HG02678 (cell line): ENCODE measurements around the gene SLC5A2.
"Not testable (repeated sequence)": the region's sequence is repeated elsewhere in the genome, so short reads cannot be mapped to it uniquely, and the experiment has no call there.

Experiments used
- ATAC-seq: cut with Tn5 transposase; IDR thresholded peaks from one replicate; pipeline ENCODE4 v1.9.1; 2021; ENCODE audit warnings: mild to moderate bottlenecking, moderate library complexity; ENCODE audit not compliant: unreplicated experiment

Gene SLC5A2

DNA sequence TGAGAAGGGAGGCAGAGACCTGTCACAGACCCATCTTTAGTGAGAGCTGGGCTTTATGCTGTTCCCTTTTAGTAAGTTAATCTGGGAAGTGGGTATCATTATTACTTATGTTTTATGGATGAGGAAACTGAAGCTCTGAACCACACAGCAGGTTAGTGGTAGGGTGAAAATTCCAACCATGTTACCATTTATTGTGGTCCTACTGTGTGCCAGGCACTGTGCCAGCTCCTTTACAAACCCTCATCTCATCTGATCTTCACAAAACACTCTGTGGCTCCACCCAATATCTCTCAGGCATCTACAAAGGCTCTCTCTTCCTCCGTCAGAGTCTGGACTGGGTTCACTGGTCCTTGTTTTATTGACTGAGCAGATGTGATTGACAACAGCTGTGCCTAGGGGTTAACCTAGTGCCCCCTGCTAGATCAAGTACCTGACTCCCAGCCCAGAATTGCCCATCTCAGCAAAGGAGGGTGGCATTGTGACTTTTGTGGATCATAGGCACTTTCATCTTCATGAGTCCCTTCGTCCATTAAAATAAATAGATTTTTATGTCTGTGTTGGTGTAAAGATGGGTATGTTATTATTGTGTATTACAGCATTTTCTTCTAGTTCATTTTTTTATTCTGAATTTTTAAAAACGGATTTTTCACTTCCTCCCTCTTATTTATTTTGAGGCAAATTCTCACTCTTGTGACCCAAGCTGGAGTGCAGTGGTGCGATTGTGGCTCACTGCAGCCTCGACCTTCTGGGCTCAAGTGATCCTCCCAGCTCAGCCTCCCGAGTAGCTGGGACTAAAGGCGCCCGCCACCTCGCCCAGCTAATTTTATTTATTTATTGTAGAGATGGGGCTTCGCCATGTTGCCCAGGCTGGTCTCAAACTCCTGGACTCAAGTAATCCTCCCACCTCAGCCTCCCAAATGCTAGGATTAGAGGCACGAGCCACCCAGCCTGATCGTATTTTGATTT, 7.9 kb upstream of the SLC5A2 start:
- ATAC-seq: no peak

DNA sequence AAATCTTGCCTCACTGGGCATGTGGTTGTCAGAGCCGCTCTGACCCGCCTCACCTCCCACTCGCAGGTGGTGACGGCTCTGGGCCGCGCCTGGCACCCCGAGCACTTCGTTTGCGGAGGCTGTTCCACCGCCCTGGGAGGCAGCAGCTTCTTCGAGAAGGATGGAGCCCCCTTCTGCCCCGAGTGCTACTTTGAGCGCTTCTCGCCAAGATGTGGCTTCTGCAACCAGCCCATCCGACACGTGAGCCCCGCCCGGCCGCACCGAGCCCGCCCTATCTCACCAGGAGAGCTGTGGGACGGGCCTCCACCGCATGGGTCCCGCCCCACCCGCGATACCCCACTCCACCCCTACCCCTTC, 7.0 kb upstream of the SLC5A2 start:
- ATAC-seq: no peak

DNA sequence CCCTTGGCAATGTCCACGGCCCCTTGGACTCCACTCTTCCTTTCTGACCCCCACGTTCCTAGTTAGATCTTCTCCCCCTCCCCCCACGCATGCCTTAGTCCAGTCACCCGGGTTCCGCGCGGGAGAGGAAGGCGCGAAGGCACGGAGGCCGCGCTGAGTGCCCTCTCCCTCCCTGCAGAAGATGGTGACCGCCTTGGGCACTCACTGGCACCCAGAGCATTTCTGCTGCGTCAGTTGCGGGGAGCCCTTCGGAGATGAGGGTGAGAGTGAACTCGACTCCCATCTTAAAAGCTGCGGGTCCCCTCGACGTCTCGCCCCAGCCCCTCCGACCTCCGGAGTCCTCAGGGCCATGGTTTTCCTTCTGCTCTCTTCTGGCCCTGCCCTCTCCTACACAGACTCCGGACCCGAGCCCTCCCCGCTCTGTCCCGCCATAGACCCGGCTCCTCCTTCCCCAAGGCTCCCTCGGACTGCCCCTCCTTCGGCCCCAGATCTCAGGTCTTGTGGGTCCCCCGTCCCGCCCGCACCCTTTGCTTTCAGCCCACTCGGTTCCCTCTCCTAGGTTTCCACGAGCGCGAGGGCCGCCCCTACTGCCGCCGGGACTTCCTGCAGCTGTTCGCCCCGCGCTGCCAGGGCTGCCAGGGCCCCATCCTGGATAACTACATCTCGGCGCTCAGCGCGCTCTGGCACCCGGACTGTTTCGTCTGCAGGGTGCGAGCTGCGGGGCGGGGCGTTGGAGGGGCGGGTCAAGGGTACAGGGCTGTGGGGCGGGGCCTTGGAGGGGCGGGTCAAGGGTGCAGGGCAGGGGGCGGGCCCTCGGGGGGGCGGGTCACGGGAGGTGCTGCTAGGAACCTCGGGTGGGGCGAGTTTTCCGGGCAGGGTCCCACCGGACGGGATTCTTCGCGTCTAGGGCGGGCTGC, 6.4 kb upstream of the SLC5A2 start:
- peak; percentile 62 for ATAC-seq

DNA sequence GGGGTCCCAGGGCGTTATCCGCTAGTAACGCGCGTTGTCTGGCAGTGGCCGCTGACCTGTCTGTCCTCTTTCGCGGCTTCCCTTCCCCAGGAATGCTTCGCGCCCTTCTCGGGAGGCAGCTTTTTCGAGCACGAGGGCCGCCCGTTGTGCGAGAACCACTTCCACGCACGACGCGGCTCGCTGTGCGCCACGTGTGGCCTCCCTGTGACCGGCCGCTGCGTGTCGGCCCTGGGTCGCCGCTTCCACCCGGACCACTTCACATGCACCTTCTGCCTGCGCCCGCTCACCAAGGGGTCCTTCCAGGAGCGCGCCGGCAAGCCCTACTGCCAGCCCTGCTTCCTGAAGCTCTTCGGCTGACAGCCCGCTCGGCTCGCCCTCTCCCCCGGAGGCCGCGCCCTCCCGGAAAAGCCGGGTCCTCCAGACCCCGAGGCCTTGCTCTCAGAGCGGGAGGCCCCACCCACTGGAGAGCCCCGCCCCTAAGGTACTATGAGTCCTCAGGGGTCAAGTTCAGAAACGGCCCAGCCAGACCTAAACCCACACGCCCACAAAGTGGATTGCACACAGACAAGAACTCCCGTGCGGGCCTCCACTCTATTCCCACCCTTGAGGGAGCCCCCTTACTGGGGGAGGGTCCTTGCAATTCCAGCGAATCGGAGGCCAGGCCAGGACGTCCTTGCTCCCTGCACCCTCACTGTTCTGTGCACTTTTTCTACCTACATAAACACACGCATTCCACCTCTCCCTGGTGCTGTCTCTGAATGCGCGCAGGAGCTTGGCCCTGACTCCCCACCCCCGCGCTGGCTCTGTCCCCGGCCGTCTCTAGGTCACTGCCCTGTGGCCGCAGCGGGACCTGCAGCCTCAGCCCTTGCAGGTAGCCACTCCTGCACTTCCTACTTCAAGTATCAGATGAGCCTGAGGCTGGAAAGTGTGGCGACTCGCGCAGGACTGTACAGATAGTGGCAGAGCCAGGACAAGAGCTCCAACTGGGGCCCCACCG, 5.4 kb upstream of the SLC5A2 start:
- ATAC-seq: peak; percentile 36

DNA sequence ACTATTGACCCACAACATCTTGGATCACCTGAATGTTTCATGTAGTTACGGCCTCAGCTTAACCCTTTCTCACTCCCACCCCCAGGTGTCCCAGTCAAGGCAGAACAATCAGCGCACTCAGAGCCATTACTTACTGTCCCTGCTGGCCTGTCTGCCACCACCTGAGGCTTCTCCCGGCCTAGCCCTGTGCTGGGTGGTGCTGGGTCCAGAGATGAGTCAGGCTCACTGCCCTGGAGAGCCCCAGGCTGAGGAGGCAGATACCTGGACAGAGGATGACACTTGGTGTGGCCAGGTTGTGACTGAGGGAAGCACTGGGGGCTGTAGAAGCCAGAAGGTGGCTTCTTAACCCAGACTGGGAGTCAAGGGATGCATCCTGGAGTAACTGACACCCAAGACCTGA, 4.0 kb upstream of the SLC5A2 start:
- ATAC-seq: no peak

DNA sequence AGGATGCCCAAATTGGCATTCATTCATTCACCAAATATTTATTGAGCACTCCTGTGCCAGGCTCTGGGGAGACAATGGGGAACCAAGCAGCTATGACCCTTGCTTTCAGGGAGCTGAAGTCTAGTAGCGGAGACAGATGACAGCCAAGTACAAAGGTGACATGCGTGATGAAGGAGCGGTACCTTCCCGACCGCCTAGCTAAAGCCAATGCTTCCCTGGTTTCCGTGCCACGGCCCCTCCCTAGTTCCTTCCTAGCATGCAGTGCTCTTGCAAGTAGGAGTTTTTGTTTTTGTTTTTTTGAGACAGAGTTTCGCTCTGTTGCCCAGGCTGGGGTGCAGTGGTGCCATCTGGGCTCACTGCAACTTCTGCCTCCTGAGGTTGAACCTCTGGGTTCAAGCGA, 3.2 kb upstream of the SLC5A2 start:
- no peak for ATAC-seq

DNA sequence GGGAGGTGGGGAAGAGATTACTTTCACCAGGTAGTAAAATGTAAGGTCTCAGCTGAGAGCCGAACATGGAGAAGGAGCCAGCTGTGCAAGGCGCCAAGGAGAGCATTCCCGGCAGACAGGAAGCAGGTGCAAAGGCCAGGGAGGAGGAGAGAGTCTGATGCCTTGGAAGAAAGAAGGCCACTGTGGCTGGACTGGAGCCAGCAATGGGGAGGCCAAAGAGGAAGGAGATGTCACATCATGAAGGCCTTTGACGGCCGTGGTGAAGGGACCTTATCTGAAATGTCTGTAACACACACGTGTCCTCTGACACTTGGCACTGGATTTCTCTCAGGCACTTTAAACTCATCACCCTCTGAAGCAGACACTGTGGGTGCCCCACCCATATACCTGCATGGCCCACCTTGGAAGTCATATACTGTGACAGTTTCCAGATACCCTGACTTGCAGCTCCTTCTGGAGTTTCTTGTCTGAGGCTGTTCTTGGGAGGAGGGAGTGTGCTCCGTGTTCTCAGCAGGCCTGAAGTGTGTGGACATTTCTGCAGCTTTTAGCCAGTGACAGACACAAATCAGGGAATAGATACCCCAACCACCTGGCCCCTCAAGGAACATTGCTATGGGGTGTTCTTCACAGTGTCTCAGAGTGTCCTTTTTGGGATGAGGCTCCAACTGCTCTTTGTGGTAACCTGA, 1.9 kb upstream of the SLC5A2 start:
- ATAC-seq: no peak

DNA sequence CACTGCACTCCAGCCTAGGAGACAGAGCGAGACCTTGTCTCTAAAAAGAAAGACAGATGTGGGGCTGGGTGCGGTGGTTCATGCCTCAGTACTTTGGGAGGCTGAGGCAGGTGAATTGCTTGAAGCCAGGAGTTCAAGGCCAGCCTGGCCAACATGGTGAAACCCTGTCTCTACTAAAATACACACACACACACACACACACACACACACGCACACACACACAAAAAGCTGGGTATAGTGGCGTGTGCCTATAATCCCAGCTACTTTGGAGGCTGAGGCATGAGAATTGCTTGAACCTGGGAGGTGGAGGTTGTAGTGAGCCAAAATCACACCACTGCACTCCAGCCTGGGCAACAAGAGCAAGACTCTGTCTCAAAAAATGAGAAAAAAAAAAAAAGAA, 1.1 kb downstream of the SLC5A2 start:
- ATAC-seq: not testable (repeated sequence)

DNA sequence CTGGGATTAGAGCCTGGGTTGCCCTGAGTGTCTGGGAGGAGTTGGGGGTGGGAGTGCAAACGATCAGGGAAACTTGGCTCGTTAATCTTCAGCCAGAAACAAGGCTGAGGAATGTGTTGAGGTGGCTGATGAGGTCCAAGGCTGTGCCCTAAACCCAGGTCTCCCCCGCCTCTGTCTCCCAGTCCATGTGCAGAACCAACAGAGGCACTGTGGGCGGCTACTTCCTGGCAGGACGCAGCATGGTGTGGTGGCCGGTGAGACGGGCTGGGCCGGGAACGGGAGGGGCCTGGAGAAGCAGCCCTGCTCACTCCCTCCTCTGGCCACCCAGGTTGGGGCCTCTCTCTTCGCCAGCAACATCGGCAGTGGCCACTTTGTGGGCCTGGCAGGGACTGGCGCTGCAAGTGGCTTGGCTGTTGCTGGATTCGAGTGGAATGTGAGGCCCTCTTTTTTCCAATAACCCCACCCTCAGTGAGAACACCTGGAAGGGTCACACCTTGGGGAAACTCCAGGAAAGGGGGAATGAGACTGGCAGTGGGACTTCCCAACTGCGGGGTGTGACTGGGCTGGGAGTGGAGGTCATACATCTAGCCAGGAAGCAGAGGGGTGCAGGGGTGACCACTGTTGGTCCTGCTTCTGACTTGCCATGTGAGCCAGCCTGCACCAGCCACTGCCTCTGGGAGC, 1.7 kb downstream of the SLC5A2 start:
- ATAC-seq: no peak

DNA sequence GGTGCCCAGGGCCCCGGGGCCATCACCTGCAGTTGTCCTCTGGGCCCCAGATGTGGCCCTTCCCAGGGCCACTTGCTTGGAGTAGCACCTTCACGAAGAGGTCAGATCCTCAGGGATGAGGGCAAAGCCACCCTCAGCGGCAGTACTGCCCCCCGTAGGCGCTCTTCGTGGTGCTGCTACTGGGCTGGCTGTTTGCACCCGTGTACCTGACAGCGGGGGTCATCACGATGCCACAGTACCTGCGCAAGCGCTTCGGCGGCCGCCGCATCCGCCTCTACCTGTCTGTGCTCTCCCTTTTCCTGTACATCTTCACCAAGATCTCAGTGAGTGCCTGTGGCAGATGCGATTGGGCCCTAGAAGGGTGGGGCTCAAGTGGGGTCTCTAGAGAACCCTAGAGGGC, 2.6 kb downstream of the SLC5A2 start:
- ATAC-seq: no peak

DNA sequence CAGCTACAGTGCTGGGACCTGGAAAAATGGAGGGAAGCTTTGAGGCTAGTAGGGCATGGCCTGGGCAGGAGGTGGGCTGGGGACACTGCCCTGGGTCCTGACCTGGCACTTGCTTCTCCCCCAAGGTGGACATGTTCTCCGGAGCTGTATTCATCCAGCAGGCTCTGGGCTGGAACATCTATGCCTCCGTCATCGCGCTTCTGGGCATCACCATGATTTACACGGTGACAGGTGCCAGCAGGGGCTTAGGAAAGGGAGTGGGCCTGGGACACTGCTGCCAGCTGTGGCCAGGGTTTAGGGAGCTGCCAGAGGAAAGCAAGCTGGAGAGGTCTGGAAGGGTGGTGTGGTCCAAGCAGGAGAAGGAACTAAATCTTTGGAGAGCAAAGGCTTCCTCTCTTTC, 3.1 kb downstream of the SLC5A2 start:
- ATAC-seq: no peak

DNA sequence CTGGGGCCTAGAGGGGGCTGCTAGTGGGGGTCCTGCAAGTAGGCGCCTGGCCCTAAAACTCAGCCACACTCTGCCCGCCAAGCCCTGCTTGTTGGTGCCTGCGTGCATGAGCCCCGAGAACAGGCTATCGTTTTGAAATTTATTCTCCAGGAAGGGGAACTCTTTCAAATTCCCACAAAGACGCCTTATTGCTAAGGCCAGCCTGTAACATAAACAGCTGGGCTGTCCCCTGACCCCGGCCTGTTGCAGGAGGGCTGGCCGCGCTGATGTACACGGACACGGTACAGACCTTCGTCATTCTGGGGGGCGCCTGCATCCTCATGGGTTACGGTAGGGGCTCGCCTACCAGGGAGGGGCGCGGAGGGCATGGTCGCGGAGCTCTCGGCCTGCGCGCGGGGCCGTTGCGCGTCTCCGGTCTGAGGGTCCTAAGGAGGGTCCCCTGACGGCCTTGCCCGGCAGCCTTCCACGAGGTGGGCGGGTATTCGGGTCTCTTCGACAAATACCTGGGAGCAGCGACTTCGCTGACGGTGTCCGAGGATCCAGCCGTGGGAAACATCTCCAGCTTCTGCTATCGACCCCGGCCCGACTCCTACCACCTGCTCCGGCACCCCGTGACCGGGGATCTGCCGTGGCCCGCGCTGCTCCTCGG, 4.3 kb downstream of the SLC5A2 start:
- ATAC-seq: no peak

DNA sequence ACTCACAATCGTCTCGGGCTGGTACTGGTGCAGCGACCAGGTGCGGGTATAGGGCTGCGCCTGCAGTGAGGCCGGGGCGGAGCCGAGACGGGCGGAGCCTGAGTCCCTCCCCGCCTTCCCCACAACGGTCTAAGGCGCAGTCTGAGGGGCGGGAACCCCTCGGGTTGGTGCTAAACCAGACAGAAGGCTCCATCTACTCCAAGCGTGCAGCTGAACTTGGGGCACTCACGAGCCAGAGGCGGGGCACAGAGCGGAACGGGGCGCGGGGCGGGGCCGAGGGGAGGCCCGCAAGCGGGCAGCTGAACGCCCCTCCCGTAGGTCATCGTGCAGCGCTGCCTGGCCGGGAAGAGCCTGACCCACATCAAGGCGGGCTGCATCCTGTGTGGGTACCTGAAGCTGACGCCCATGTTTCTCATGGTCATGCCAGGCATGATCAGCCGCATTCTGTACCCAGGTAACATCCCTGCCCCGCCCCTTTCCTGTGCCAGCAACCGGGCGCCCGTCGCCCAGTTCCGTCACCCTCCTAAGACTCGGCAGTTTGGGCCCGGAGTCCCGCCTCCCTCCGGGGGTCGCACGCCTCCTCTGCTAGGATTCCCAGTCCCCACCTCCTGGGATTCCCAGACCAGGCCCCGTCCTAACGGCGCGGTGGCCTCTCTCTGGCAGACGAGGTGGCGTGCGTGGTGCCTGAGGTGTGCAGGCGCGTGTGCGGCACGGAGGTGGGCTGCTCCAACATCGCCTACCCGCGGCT, 5.0 kb downstream of the SLC5A2 start:
- ATAC-seq: peak; percentile 89

DNA sequence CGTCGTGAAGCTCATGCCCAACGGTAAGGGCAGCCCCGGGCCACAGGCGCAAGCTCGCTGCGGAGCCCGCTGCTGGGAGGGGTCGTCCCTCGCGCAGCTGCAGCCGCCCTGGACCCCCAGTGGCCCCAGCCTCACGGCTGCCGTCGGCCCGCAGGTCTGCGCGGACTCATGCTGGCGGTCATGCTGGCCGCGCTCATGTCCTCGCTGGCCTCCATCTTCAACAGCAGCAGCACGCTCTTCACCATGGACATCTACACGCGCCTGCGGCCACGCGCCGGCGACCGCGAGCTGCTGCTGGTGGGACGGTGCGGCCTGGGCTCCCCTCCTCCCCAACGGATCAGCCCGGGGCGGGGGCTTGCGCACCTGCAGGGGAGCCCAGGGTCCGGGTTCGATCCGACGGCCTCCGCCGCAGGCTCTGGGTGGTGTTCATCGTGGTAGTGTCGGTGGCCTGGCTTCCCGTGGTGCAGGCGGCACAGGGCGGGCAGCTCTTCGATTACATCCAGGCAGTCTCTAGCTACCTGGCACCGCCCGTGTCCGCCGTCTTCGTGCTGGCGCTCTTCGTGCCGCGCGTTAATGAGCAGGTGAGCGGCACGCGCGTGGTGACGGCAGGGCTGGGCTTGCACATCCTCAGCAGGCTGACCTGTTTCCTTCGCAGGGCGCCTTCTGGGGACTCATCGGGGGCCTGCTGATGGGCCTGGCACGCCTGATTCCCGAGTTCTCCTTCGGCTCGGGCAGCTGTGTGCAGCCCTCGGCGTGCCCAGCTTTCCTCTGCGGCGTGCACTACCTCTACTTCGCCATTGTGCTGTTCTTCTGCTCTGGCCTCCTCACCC, 5.8 kb downstream of the SLC5A2 start:
- ATAC-seq: no peak

DNA sequence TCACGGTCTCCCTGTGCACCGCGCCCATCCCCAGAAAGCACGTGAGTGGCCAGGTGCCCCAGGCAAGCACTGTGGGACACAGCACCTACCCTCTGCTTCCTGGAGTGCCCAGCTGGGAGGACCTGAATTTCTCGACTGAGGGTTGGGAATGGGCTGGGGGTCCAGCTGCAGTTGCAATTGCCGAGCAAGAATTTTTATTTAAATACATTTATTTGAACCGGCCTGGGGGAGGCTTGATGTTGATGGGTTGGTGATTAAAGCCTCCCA, 6.3 kb downstream of the SLC5A2 start:
- ATAC-seq: no peak

DNA sequence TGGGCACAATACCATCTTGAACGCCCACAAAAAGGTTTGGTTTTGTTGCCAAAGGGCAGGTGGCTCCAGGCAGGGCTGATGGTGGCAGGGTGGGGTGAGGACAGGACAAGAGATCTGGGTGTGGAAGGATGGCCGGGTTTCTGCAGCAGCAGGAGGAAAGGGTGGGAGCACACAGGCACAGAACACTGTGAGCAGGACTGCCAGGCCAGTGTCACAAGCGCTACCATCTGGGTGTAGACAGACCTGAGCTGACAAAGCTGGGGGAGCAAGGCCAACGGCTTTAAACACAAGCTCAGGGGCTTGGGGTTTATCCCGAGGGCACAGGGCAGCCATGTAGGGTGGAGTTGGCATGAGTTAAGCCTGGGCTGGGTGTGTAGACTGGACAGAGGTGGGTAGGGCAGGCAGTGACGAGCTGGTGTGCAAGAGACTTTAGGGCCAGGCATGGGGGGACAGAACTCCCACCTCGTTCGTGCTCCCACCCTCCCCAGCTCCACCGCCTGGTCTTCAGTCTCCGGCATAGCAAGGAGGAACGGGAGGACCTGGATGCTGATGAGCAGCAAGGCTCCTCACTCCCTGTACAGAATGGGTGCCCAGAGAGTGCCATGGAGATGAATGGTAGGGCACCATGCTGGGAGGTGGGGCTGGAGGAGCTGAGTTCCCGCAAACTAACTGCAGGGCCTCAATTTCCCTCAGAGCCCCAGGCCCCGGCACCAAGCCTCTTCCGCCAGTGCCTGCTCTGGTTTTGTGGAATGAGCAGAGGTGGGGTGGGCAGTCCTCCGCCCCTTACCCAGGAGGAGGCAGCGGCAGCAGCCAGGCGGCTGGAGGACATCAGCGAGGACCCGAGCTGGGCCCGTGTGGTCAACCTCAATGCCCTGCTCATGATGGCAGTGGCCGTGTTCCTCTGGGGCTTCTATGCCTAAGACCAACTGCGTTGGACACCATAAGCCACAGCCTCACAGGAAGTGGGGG, 7.0 kb downstream of the SLC5A2 start:
- ATAC-seq: no peak
